GM23338 (cell line): ENCODE measurements around the gene TFAP2E. TPM values are rescaled to one million over a fixed set of nuclear protein-coding genes. Genes with fewer than 3 reads are reported as not detected.
A peak's percentile ranks its signal among the peaks of the same experiment; 100 is the strongest.

ENCODE experiments used
- ATAC-seq: fragments of 200-7000 bp; cut with Tn5 transposase; 3 replicates; pipeline ENCODE4 v1.9.1; 2020
- DNase-seq: peaks from one replicate; pipeline ENCODE4 v3.0.0-alpha.2; 2015; ENCODE audit warnings: low spot score
- H2AFZ ChIP-seq: fragments of 200-600 bp; sonication (generic); 2 replicates; pipeline ENCODE4 v1.8.0; 2016; ENCODE audit warnings: antibody characterized with exemption, mild to moderate bottlenecking, moderate library complexity
- H3F3A ChIP-seq: fragments of 200-600 bp; sonication (generic); replicated peaks from 2 replicates; pipeline ENCODE4 v1.8.0; 2017; ENCODE audit warnings: antibody characterized with exemption, mixed run types, low read depth
- H3K27ac ChIP-seq: fragments of 200-600 bp; sonication (generic); 2 replicates; pipeline ENCODE4 v1.6.1; 2016; ENCODE audit warnings: low read depth
- H3K27me3 ChIP-seq: fragments of 200-600 bp; sonication (generic); 2 replicates; pipeline ENCODE4 v1.8.0; 2016; ENCODE audit warnings: mild to moderate bottlenecking, mixed run types, moderate library complexity; ENCODE audit not compliant: insufficient read depth
- H3K36me3 ChIP-seq: fragments of 200-600 bp; sonication (generic); 2 replicates; pipeline ENCODE4 v1.8.0; 2016; ENCODE audit warnings: mild to moderate bottlenecking; ENCODE audit not compliant: insufficient read depth
- H3K4me1 ChIP-seq: fragments of 200-600 bp; sonication (generic); 2 replicates; pipeline ENCODE4 v1.8.0; 2016; ENCODE audit warnings: mild to moderate bottlenecking, moderate library complexity; ENCODE audit not compliant: insufficient read depth
- H3K4me2 ChIP-seq: fragments of 200-600 bp; sonication (generic); 2 replicates; pipeline ENCODE4 v1.7.1; 2017; ENCODE audit warnings: mixed run types
- H3K4me3 ChIP-seq: fragments of 200-600 bp; sonication (generic); 2 replicates; pipeline ENCODE4 v1.6.1; 2016; ENCODE audit warnings: mixed run types
- H3K79me2 ChIP-seq: fragments of 200-600 bp; sonication (generic); replicated peaks from 2 replicates; pipeline ENCODE4 v1.8.0; 2017; ENCODE audit warnings: mild to moderate bottlenecking; ENCODE audit not compliant: insufficient read depth
- H3K9me2 ChIP-seq: fragments of 200-600 bp; sonication (generic); 2 replicates; pipeline ENCODE4 v1.8.0; 2017; ENCODE audit not compliant: insufficient read depth
- H4K20me1 ChIP-seq: fragments of 200-600 bp; sonication (generic); replicated peaks from 2 replicates; pipeline ENCODE4 v1.8.0; 2017; ENCODE audit warnings: mild to moderate bottlenecking; ENCODE audit not compliant: insufficient read depth
- H3K27ac Mint-ChIP-seq: 2 replicates; pipeline ENCODE4 v1.8.0; 2020; ENCODE audit warnings: inconsistent platforms, mild to moderate bottlenecking, moderate library complexity, mixed read lengths
- H3K27me3 Mint-ChIP-seq: 3 replicates; pipeline ENCODE4 v1.8.0; 2022; ENCODE audit warnings: low read depth, mild to moderate bottlenecking, moderate library complexity, mixed read lengths, inconsistent platforms; ENCODE audit not compliant: insufficient read depth, poor library complexity
- H3K36me3 Mint-ChIP-seq: 3 replicates; pipeline ENCODE4 v1.8.0; 2021; ENCODE audit warnings: low read depth, mild to moderate bottlenecking, inconsistent platforms, moderate library complexity, mixed read lengths
- H3K4me1 Mint-ChIP-seq: 3 replicates; pipeline ENCODE4 v1.8.0; 2020; ENCODE audit warnings: mild to moderate bottlenecking, inconsistent platforms, mixed read lengths
- H3K4me3 Mint-ChIP-seq: 3 replicates; pipeline ENCODE4 v1.8.0; 2021; ENCODE audit warnings: moderate library complexity, mild to moderate bottlenecking, inconsistent platforms, mixed read lengths
- H3K9me3 Mint-ChIP-seq: 3 replicates; pipeline ENCODE4 v1.8.0; 2020; ENCODE audit warnings: moderate library complexity, mild to moderate bottlenecking, inconsistent platforms, mixed read lengths
- JUNB ChIP-seq: IDR thresholded peaks from one replicate; pipeline ENCODE4 v1.6.1; 2016; ENCODE audit warnings: antibody characterized with exemption; ENCODE audit not compliant: unreplicated experiment
- STAT1 ChIP-seq: IDR thresholded peaks from one replicate; pipeline ENCODE4 v1.6.1; 2016; ENCODE audit warnings: antibody characterized with exemption; ENCODE audit not compliant: unreplicated experiment
- ZNF114 ChIP-seq: fragments of 250-450 bp; sonication (Bioruptor Pico); IDR thresholded peaks from 2 replicates; pipeline ENCODE4 v1.5.0; 2020; ENCODE audit warnings: mild to moderate bottlenecking, moderate library complexity
- ZNF331 ChIP-seq: fragments of 250-450 bp; sonication (Bioruptor Pico); IDR thresholded peaks from 2 replicates; pipeline ENCODE4 v1.5.0; 2020; ENCODE audit warnings: low read depth, mild to moderate bottlenecking, moderate library complexity
- polyA plus RNA-seq: library from polyadenylated mRNA; unstranded; fragments of >200 nt; fragmentation: Nextera tagmentation; extraction: Ambion mirVana; gene quantifications from 2 replicates; pipeline ENCODE4 v1.2.1, GENCODE V29; 2016
- total RNA-seq: library from RNA; depleted of rRNA; stranded (reverse); fragments of >200 nt; shearing (Covaris generic); gene quantifications from 2 replicates; pipeline ENCODE4 v1.2.3, GENCODE V29; 2014
- TF ChIP-seq, protein P1 (sequence below), 2 experiments: fragments of 200-600 bp in 1 of 2; sonication (generic) in 1 of 2; conservative IDR thresholded peaks; 2 replicates each; pipeline versions ENCODE4 v1.5.1 to v1.6.1; 2016 to 2017; ENCODE audit warnings: antibody characterized with exemption in 2 of 2, low read depth in 2 of 2, mild to moderate bottlenecking in 2 of 2, moderate library complexity in 1 of 2
- TF ChIP-seq, protein P2 (sequence below): IDR thresholded peaks from 2 replicates; pipeline ENCODE4 v1.6.1; 2016; ENCODE audit warnings: antibody characterized with exemption
- TF ChIP-seq, protein P3 (sequence below): IDR thresholded peaks from one replicate; pipeline ENCODE4 v1.6.1; 2018; ENCODE audit warnings: antibody characterized with exemption; ENCODE audit not compliant: unreplicated experiment

The TFAP2E gene
- total and polyA plus RNA-seq, 2 experiments from 2014 or later = 0.34 to 1.4 TPM

DNA sequence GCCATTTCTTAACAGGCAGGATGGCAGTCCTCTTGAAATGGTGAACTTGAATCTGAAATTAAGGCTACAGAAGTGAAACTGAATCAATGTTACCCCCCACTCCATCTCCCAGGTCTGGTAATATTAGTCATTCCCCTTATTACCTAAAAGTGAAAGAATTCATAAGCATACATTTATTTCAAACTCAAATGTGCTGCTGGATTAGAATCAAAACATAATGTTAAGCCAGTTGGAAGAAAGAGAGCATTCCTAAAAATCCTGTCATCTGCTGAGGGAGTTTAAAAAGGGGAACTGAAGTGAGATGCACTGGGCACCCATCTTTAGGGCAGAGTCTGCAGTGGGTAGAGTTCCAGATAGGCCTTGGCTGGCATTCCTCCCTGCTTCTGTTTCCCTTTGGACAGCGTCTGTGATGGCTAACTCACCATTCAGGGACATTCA lies 33.3 kb upstream of the TFAP2E start:
- peaks cover 54% of the 10 kb centered on the region for H3K4me1 Mint-ChIP-seq

DNA sequence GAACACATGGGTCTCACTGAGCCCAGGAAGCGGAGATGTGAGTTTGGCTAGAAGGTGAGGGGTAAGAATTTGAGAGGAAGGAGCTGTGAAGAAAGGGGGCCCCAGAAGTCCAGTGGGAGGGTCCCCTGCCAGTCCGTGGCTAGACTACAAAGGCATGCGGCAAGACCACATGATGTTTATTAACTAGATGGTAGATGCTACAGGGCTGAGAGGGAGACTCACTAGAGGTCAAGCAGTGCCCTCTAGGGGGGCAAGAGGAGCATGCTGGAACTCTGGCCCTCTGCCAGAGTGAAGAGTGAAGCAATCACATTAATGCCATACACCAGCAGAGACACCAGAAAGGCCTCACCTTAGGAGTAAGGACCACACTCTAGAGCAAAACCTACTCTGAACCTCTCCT lies 28.1 kb upstream of the TFAP2E start:
- Mint-ChIP-seq H3K27ac (peak overlapping the region; percentile 50), H3K9me3 (no peaks in the 10 kb centered on the region), H3K4me3 (no peak overlapping the region), H3K27me3 (no peaks in the 10 kb centered on the region), H3K4me1 (peaks cover 20% of the 10 kb centered on the region), H3K36me3 (peaks cover 49% of the 10 kb centered on the region)
- no peaks in the 10 kb centered on the region for H3K27me3 ChIP-seq
- no peak overlapping the region for H3K4me2 ChIP-seq
- H4K20me1 ChIP-seq = peaks cover 17% of the 10 kb centered on the region
- H3K4me1 ChIP-seq = peaks cover 9% of the 10 kb centered on the region; the same call in 1 of the 2 replicates
- no peaks in the 10 kb centered on the region; the same call in 1 of the 2 replicates for H3K36me3 ChIP-seq
- H3K79me2 ChIP-seq = peaks cover 93% of the 10 kb centered on the region
- no peaks in the 10 kb centered on the region for H3K9me2 ChIP-seq
- TF ChIP-seq, protein P1, sequence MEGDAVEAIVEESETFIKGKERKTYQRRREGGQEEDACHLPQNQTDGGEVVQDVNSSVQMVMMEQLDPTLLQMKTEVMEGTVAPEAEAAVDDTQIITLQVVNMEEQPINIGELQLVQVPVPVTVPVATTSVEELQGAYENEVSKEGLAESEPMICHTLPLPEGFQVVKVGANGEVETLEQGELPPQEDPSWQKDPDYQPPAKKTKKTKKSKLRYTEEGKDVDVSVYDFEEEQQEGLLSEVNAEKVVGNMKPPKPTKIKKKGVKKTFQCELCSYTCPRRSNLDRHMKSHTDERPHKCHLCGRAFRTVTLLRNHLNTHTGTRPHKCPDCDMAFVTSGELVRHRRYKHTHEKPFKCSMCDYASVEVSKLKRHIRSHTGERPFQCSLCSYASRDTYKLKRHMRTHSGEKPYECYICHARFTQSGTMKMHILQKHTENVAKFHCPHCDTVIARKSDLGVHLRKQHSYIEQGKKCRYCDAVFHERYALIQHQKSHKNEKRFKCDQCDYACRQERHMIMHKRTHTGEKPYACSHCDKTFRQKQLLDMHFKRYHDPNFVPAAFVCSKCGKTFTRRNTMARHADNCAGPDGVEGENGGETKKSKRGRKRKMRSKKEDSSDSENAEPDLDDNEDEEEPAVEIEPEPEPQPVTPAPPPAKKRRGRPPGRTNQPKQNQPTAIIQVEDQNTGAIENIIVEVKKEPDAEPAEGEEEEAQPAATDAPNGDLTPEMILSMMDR (conservative IDR thresholded peaks at IDR 0.05; ENCODE audit: low read depth in 2 of 2) = peak; percentile 77 to 92
- no peak for TF ChIP-seq STAT1
- DNase-seq (peak; percentile 86), ATAC-seq (peak; percentile 99)
- no peak overlapping the region for H2AFZ ChIP-seq
- 0 out of 2 replicates have a peak, but pooled peaks cover 4% of the 10 kb centered on the region for H3F3A ChIP-seq
- no peak overlapping the region for H3K4me3 ChIP-seq
- no peak overlapping the region for H3K27ac ChIP-seq

More for the DNA sequence above, 33.3 kb upstream of the TFAP2E start:
- Histone ChIP-seq H3K27me3 (no peaks in the 10 kb centered on the region), H4K20me1 (peaks cover 6% of the 10 kb centered on the region; the same call in 1 of the 2 replicates), H3K4me3 (no peak overlapping the region), H3K4me1 (peaks cover 53% of the 10 kb centered on the region), H3K36me3 (no peaks in the 10 kb centered on the region; the same call in 1 of the 2 replicates), H3K79me2 (peaks cover 92% of the 10 kb centered on the region), H2AFZ (no peak overlapping the region), H3F3A (no peaks in the 10 kb centered on the region), H3K9me2 (no peaks in the 10 kb centered on the region), H3K27ac (peak overlapping the region; percentile 50; the same call in 1 of the 2 replicates), H3K4me2 (peak overlapping the region; percentile 29; the same call in 1 of the 2 replicates)
- Mint-ChIP-seq H3K27ac (peak overlapping the region; percentile 14; the same call in 1 of the 2 replicates), H3K4me3 (no peak overlapping the region), H3K9me3 (no peaks in the 10 kb centered on the region), H3K36me3 (peaks cover 17% of the 10 kb centered on the region), H3K27me3 (peaks cover 2% of the 10 kb centered on the region)
- DNase-seq (no peak), ATAC-seq (no peak)
- TF ChIP-seq JUNB = no peak
- TF ChIP-seq ZNF331 (CRISPR knock-in tag) = no peak
- TF ChIP-seq, protein P2, sequence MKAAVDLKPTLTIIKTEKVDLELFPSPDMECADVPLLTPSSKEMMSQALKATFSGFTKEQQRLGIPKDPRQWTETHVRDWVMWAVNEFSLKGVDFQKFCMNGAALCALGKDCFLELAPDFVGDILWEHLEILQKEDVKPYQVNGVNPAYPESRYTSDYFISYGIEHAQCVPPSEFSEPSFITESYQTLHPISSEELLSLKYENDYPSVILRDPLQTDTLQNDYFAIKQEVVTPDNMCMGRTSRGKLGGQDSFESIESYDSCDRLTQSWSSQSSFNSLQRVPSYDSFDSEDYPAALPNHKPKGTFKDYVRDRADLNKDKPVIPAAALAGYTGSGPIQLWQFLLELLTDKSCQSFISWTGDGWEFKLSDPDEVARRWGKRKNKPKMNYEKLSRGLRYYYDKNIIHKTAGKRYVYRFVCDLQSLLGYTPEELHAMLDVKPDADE = no peak
- TF ChIP-seq, protein P3, sequence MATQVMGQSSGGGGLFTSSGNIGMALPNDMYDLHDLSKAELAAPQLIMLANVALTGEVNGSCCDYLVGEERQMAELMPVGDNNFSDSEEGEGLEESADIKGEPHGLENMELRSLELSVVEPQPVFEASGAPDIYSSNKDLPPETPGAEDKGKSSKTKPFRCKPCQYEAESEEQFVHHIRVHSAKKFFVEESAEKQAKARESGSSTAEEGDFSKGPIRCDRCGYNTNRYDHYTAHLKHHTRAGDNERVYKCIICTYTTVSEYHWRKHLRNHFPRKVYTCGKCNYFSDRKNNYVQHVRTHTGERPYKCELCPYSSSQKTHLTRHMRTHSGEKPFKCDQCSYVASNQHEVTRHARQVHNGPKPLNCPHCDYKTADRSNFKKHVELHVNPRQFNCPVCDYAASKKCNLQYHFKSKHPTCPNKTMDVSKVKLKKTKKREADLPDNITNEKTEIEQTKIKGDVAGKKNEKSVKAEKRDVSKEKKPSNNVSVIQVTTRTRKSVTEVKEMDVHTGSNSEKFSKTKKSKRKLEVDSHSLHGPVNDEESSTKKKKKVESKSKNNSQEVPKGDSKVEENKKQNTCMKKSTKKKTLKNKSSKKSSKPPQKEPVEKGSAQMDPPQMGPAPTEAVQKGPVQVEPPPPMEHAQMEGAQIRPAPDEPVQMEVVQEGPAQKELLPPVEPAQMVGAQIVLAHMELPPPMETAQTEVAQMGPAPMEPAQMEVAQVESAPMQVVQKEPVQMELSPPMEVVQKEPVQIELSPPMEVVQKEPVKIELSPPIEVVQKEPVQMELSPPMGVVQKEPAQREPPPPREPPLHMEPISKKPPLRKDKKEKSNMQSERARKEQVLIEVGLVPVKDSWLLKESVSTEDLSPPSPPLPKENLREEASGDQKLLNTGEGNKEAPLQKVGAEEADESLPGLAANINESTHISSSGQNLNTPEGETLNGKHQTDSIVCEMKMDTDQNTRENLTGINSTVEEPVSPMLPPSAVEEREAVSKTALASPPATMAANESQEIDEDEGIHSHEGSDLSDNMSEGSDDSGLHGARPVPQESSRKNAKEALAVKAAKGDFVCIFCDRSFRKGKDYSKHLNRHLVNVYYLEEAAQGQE = no peak
- TF ChIP-seq ZNF114 (CRISPR knock-in tag) = no peak
